HG03442 (cell line): ENCODE measurements around the gene TMTC1.

Source experiments
- ATAC-seq: cut with Tn5 transposase; IDR thresholded peaks from one replicate; pipeline ENCODE4 v1.9.1; 2021; ENCODE audit warnings: mild to moderate bottlenecking, moderate library complexity; ENCODE audit not compliant: unreplicated experiment

The TMTC1 gene

DNA sequence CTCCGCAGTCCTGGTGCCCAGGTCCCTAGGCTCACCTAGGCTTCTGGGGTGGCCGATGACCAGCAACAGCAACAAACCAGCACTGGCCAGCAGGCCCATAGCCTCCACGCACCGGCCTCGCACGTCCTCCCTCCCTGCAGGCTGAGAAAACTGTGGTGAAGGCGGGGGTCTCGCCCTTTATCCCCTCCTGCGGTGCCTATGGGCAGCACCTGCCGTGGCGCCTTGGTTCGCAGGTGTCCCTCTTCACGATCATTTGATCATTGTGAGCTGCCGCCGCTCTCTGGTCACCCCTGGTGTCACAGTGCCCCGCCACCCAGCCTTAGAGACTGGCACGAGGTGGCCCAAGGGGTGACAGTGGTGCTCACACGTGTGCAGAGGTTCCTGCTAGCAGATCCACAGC is 286.2 kb downstream of the TMTC1 start, which contains the start of gene OVCH1:
Gene OVCH1, minus strand, starts transcription at position 99 of the 400 bp plus-strand sequence. Its CDS starts 0 bp downstream, at position 99.
- ATAC-seq: no peak

DNA sequence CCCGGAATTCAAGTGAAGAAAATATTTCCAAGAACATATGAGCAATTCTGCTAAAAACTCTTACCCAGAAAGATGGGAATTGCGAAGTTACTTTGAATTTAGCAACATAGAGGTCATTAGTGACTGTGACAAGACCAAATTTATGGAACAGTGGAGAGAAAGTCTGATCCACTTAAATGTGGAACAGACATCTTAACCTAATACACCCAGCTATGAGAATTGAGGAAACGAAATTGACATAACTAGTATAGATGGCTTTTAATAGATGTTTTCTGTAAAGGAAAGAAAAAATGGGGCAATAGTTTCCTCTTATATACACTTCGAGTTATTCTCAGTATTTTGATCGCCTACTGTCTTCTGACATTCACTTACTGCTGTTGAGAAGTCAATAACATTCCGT is 290.9 kb downstream of the TMTC1 start:
- ATAC-seq: no peak

DNA sequence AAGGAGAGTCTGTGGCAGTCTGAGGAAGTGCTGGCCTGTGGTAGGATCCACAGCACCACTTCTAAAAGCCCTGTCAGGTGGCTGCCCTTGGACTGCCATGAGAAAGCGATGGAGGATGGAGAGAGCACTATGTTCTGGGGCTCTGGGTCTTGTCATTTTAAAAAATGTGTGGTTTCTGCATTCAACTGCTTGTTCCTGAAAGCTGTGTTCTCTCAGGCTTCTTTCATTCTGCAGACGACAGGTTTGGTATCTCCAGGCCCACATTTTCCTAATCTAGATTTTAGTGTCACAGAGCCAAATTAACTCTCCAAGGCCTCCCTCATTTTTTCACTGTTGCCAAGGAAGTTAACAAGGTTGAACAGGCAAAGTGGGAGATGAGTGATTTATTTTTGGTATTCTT is 296.8 kb downstream of the TMTC1 start:
- no peak for ATAC-seq

DNA sequence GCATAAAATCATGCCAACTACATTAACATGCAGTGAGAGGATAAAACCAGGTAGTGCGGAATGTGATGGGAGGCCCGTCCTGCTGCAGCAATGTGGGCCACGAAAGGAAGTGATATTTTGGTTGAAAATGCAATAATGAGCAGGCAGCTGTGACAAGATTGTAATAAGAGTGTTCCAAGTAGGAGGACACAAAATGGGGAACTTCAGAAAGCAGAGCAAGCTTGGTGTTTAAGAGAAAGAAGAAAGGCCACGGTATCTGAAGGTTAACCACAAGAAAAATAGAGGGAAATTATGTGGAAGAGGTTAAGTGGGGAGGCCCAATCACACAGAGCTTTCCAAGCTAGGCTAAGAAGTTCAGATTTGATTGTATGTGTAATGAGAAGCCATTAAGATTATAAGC is 320.5 kb downstream of the TMTC1 start:
- no peak for ATAC-seq

DNA sequence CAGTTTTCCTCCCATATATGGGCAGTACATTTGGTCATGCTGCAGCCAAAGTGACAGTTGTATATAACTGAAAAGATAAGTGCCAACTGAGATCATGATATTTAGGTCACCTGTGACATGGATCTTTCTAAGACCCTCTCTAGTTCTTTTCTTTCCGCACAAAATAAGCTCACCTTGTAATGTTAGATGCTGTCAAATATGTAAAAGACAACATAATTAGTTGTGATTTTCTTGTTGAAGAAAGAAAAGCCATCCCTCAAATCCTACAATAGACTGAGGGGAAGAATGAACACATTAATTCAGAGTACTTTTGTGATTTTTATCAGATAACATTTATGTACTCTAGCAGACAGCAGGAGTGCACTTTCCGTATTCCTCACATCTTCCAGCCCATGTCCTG is 323.7 kb downstream of the TMTC1 start:
- ATAC-seq: no peak

DNA sequence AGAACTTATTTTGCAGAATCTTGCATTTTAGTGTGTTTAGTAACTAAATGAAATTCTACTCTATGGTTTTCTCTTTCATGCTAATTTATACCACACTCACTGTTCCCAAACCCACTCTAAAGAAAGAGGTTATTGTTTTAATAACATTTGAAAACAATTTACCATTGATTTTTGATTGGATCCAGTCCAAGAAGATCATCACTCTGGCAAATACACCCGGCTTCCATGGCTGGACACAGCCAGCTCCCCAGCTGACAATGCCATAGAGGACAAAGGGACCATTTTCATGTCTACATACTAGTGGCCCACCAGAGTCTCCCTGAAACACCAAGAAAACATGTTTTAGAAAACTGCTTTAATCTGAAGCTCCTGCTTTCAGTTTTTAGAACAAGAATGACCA is 328.7 kb downstream of the TMTC1 start:
- no peak for ATAC-seq

DNA sequence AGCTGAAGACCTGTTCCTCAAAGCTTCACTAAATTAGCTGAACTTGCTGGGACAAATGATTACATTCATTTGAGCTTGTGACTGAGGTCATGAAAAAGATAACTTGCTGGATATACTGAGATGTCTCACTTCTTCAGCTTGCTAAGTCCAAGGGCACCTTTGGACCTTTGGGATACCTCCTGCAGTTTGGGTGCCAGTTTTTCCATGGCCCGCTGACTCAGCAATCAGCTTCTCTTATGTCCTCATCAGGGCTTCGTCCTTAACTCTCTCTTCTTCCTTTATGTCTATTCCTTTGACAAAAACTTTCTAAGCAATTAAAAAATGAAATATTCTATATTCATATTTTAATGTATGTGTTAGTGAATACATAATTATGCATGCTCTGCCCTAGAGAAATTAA is 331.9 kb downstream of the TMTC1 start:
- no peak for ATAC-seq
